GM13977 (cell line): ENCODE measurements around the gene GULP1.

Source experiments
- DNase-seq: peaks from one replicate; pipeline ENCODE4 v3.0.0; 2012; ENCODE audit warnings: low spot score
- in situ Hi-C: fragments of 300-500 bp; cut with MboI; formaldehyde crosslinking; loops from one replicate; pipeline ENCODE4 v1.12.0; 2022; ENCODE audit warnings: low sequenced_read_pairs, low pct_unique_long_range_greater_than_20kb, mixed read lengths, inconsistent platforms; ENCODE audit not compliant: unreplicated experiment
- TF ChIP-seq, protein P1 (sequence below): IDR thresholded peaks from 2 replicates; pipeline ENCODE4 v1.5.1; 2012; ENCODE audit warnings: mild to moderate bottlenecking, control low read depth; ENCODE audit not compliant: insufficient read depth; ENCODE audit errors: extremely low read depth, missing control alignments

The GULP1 gene

DNA sequence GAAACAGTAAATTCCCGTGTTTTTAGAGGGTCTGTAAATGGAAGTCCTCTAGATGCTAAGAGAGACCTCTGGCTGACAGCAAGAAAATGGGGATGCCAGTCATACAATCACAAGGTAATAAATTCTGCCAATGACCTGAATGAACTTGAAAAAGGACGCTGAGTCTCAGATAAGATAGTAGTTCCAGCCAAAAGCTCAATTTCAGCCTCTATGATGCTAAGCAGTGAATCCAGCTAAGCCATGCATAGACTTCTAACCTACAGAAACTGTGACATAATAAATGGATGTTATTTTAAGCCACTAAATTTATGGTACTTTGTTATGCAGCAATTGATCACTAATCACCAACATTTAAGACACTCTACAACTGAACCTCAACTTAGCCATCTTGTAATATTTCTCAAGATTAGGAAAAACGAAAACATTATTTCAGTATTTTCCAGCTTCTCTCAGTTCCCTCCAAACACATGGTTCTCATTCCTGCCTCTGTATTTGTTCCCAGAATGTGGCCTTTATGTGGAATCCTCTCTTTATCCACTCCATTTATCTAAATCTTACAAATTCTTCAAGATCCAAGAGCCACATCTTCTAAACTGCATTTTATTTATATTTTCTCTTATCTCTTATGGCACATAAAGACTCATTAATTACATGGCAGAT, 331.1 kb downstream of the GULP1 start:
- no peak for DNase-seq
- in situ Hi-C loops = no loop called here
- TF ChIP-seq, protein P1, sequence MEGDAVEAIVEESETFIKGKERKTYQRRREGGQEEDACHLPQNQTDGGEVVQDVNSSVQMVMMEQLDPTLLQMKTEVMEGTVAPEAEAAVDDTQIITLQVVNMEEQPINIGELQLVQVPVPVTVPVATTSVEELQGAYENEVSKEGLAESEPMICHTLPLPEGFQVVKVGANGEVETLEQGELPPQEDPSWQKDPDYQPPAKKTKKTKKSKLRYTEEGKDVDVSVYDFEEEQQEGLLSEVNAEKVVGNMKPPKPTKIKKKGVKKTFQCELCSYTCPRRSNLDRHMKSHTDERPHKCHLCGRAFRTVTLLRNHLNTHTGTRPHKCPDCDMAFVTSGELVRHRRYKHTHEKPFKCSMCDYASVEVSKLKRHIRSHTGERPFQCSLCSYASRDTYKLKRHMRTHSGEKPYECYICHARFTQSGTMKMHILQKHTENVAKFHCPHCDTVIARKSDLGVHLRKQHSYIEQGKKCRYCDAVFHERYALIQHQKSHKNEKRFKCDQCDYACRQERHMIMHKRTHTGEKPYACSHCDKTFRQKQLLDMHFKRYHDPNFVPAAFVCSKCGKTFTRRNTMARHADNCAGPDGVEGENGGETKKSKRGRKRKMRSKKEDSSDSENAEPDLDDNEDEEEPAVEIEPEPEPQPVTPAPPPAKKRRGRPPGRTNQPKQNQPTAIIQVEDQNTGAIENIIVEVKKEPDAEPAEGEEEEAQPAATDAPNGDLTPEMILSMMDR = no peak

DNA sequence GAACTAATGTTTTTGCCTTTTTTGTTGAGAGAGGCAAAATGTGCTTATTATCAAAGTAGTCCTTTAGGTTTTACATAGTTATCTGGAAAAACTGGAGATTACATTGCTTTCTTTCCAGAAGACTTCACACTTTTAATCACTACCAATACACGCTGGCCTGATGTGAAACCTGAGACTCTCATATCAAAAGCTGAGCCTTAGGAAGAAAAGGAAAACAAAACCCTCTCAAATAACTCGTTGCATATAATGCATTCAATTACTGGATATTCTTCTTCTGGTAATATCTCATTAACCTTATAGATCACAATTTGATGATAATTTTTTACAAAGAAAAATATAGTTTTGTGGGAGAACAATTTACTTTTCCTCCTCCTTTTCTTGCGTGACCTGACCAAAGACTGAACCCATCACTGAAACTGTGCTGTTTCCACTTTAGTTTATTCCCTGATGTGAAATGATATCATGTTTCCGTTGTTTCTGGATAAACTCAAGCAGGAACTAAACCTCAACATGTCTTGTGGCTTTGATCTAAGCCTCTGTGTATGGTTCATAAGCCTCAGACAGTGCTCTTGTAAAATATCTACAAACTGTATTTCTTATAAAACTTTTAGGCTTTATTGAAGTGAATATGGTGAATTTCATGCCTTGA, 332.4 kb downstream of the GULP1 start:
- no peak for DNase-seq
- in situ Hi-C loops = no loop called here
- TF ChIP-seq, protein P1 = no peak

DNA sequence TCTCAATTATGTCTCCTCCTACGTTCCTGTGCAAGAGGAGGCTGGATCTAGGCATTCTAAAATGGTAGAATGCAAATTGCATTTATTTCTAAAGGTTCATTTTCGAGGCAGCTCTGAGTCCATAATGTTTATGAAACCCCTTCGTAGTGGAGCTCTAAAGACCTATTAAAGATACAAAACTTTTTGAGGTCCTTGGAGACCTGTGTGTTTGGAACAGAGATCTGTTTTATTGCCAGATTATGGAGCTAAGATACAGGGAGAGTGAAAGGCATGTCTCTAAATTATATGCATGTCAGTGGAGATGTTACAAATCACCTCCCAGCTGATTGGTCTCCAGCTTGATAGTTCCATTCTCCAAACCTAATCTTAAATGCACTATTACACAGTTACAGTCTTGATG, 335.8 kb downstream of the GULP1 start:
- in situ Hi-C loops = no loop called here
- TF ChIP-seq, protein P1 = no peak
- DNase-seq = no peak

DNA sequence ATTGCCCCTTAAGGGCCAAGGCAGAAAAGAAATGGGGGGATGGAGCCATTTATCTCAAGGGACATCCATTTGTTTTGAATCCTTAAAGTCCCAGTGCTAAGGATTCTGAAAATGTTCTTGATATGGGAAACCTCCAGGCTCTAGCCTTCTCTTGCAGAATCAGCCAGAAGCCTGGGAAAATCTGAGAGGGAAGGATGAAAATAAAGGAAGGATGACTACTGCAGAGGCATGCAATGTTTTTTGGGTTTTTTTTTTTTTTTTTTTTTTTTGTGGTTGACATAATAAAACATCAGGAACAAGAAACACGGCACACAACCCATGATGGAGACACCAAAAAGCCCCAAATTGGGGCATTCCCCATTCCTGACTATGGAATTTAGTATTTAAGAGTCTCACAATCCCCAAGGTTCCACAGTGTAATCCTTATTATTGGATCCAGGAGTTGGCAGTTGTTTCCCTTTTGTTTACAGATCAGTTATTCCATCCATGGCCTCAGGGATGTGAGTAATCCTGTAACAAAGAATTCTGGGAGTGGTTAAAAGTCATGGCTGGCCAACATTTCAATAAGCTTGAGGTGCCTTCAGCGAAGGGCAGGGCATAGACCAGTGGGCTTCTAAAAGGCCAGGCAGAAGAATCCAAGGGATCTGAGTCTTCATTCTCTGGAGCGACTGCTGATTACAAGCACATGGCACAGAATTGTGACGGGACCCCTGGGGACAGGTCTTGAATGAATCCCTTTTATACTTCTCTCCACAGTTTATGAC, 337.5 kb downstream of the GULP1 start:
- TF ChIP-seq, protein P1 = no peak
- no peak for DNase-seq
- in situ Hi-C loops = no loop called here

DNA sequence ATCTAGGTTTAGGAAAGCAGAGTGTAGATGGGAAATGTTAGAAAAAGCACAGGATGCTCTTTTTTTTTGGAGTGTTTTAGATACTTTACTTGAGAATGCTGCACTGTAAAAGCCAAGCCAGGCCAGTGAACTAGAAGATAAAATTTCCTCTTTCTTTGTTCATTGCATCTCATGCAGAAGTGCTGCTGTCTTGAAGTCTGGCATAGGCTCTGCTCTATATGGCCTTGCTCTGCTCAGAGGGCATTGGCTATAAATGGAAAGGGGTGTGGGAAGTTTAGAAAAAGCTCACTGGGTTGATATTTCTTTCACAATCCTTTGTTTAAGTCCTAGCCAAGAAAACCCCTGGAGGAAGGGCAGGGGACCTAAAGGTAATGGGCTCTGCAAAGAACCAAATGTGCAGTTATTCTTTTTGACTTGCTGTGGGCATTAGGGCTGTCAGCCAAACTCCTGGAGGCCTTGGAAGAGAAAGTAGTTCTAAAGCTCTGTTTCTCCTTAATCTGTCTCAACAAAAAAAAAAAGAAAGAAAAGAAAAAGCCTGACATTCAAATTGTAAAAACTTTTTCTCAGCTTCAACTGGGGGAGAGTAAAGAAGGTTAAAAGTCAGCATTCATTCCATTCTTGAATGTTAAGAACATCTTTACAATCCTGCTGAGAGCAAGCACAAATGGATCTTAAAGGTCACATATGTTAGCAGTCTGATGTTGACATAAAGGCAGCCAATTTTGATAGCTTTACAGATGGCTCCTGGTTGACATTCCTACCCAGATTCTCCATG, 338.3 kb downstream of the GULP1 start:
- DNase-seq = no peak
- in situ Hi-C loops = no loop called here
- TF ChIP-seq, protein P1 = no peak
